Ammon's horn (tissue), 1 donor: ENCODE results near the gene TCF15.

Experiments used
- DNase-seq: peaks from one replicate; pipeline ENCODE4 v3.0.0-alpha.2; 2016; ENCODE audit warnings: low spot score

TCF15 gene

DNA sequence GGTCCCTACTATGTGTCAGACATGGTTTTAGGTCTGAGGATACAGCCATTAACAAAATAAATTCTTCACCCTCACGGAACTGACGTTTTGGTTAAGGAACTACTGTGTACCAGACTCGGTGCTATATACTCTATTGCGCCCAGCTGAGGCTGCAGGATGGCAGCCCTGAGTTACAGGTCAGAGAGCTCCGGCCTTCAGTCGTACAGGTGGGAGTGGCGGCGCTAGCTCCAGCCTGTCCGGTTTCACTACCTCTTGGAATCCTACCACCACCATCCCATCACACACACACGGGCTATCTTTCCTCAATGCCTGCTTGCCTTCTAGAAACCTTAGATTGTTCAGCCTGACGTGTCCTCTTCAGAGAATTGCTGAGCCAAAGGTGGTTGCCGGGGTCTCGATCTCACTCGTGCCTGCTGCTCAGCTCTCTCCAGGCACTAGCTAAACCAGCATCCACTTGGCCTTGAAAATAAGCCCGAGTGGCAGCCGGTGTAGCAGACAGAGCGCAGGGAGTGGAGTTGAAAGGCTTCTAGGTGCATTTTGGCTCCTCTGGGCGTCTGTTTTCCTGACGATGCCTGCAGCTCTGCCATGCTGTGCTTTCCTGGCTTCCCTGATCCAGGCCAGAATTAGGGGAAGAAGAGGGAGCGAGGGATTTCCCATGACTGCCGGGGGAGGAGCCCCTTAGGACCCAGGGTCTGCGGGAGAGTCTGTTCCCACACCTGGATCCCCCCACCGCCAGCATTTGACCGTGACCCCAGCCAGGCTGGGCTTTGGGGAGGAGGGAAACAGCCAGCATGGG is 1.1 kb upstream of the TCF15 start:
- no peak for DNase-seq

DNA sequence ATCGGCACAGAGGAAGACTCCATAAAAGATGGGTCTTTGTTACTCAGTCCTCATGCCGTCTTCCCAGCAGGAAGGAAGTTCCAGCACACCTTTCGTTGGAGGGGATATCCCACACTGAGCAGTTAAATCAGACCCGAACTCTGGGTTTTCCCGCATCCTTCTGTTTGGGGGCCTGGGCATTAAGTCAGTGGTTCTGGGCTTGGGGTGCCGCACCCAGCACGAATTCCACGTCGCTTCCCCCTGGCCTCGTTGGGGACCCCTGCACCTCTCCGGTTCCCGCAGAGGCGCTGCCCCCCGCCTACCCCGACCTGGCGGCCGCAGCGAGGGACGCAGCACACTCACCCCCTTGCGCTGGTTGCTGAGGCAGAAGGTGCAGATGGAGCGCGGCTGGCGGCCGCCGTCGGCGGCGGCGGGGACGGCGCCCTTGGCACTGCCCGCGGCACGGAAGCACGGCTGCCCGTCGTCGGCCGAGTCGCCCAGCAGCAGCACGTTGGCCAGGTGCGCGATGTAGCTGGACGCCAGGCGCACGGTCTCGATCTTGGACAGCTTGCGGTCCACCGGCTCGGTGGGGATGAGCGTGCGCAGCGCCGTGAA is 641 bp downstream of the TCF15 start:
- DNase-seq = no peak

DNA sequence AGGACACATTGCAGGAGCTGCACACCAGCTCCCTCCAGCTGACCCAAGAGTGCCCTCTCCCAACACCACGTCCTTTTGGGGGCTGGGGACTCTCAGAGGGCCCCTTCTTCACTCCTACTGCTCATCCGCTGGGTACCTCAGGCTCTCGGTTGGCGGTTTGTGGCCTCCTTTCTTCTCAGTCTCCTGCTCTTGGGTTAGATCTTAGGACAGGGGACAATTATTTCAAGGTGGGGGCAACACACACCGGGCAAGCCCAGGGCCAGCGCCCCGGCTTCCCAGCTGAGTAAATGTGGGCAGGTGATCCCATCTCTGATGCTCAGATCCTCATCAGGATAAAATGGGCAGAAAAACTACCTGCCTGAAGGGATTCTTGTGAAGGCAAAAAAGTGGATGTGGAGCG is 1.1 kb downstream of the TCF15 start:
- DNase-seq = no peak

DNA sequence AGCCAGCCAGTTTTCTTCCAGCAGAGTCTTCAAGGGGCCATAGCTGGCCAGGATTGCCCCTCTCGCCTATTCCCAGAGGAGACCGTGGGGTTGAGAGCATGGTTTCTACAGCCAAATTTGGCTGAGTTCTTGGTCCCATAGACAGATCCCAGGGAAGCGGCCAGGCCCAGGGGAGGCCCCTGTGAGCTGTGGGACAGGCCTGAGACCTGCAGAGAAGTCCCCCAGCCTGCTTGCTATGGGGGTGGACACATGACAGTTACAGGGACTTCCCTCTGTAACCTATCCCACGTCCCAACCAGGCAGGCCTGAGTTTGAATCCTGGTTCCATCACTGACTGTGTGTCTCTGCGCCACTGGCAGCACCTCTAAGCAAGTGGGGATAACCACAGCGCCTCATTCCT is 2.6 kb downstream of the TCF15 start:
- no peak for DNase-seq

DNA sequence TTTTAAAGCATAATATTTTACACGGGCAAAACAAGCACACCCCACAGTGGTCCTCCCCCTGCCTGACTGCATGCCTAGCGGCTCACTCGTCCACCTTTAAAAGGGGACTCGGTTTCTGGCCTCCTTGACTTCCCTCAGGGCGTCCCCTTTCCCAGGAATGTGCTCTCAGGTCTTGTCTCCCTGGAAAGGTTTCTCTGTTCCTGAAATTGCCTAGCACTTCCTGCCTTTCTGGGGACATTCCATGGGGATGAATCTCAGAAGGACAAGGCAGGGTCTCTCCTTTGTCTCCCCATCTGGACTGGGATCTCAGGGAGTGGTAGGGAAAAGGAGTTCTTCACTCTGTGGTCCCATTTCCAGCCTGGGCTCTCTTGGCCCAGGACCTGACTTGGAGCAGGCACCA is 4.9 kb downstream of the TCF15 start:
- no peak for DNase-seq

DNA sequence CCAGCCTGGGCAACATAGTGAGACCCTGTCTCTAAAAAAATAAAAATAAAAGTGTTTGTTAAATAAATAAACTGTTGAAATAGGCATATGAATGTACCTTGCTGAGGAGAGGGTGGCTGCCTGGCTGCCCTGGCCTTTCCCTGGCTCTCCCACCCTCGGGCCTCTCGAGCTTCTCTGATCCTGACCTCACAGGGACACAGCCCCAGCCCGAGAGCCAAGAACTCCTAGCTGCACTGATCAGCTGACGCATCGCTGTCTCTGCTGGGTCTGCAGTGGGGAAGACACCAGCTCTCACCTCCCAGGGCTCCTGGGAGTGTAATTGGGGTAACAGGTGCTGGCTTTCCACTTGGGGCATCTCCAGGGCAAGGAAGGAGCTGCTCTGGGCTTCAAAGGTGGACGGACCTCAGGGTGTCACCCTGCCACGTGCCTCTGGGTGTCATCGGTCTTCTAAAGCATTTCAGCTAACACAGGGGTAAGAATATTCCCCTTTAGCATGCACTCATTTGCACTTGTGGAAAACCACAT is 6.9 kb downstream of the TCF15 start:
- no peak for DNase-seq

DNA sequence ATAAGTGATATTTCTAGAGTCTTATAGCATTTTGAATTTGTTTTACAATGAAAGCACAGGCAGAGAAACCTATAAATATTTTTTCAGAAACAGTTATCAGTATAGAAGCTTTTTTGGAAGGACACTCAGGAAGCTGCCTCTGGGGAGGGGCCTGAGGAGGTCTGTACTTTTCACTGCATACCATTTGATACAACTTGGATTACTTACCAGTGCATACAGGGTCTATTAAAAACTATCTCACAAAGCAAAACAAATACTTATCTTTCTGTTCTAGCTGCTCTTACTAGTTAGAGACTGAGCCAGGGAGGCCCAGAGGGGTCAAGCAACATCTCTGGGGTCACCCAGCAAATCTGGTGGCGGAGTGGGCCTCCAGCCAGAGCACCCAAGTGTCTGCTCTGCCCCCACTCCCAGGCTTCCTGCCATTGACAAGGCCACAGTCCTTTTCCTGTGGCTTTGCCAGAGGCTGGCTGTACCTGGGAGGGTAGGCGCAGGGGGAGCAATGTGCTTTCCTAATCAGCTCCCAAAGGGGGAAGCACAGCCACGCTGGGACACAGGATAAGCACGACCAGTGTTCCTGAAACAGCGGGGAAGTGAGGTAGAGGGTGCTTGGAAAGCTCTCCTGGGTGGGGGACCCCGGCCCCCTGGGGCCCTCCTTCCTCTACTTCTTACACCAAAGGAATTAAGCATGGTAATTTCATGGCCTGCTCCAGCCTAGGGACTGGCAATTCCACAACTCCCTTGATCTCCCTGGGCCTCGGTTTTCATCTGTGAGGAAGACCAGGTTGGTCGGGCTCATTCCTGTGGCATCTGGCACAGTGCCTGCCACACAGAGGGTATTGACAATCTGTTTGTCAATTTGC is 7.8 kb downstream of the TCF15 start:
- DNase-seq = no peak

DNA sequence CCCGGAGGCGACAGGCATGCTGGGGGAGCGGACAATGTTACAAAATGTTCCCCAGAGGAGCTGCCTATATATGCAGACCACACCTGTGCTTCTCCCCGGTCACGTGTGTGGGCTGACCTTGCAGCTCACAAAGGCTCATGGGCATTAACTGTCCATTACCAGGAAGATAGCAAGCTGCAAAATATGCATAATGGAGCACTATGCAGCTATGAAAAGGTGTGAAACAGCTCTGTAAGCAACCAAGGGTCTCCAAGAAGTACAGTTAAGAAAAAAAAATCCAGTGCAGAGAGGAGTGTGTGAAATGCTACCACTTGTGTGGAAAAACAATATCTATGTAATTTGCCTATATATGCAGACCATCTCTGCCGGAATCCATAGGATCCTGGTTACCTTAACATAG is 9.4 kb downstream of the TCF15 start:
- DNase-seq = no peak

DNA sequence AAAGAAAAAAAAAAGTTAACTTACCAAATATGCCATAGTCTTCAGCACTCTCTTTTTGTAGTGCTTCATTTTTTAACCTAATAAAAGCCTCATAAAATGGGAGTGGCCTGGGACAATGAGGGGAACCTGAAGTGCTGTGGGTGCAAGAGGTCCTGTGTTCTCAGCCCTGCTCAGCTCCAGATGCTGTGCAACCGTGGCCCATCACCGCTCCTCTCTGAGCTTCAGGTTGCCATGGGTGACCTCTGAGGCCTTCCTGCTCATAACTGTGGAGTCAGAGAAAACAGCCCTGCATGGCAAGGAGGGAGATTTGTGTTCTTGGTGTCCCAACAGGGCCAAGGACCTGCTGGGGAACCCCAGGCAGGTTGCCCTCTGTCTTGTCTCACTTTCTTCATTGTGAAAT is 10.0 kb downstream of the TCF15 start:
- no peak for DNase-seq

DNA sequence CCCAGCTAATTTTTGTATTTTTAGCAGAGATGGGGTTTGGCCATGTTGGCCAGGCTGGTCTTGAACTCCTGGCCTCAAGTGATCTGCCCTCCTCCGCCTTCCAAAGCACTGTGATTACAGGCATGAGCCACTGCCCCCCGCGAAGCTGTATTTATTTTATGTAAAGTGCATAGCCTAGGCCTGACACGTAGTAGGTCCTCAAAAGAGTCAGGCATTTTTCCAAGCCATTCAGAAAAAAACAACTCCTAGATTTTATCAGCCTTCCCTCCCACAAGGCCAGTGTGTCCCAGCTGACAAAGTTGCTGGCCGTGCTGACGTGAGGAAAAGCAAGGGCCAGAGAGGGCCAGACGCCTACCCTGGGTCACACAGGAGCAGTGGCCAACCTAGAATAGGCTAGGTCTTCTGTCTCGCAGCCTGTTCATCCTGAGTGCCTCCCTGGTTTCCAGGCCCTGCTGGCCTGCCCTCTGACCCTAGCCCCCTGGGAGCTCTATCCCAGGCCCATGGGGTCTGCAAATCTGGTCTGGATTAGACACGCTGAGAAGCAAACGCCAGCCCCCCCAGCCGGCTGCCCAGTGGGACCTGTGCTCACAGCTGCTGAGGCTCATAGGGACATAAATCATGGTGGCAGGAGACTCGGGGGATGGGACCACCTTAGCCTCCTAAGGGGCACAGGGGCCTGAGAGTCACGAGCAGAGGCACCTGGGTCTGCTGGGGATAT is 11.8 kb downstream of the TCF15 start:
- DNase-seq = no peak

DNA sequence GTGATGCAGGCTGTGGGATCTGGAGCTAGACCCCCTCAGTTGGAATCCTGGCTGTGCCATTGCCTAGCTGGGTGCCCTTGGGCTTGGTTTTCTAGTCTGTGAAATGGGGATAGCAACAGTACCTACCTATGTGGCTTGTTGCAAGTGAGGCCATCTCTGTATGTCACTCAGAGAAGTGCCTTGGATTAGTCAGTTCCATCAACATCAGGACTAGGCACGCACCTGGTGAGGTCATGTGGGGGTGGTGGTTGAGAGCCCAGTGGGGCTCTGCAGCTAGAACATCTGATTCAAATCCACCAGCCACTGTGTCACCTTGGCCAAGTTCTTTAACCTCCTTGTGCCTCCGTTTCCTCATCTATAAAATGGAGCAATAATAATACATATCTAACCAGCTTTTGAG is 12.5 kb downstream of the TCF15 start:
- no peak for DNase-seq

DNA sequence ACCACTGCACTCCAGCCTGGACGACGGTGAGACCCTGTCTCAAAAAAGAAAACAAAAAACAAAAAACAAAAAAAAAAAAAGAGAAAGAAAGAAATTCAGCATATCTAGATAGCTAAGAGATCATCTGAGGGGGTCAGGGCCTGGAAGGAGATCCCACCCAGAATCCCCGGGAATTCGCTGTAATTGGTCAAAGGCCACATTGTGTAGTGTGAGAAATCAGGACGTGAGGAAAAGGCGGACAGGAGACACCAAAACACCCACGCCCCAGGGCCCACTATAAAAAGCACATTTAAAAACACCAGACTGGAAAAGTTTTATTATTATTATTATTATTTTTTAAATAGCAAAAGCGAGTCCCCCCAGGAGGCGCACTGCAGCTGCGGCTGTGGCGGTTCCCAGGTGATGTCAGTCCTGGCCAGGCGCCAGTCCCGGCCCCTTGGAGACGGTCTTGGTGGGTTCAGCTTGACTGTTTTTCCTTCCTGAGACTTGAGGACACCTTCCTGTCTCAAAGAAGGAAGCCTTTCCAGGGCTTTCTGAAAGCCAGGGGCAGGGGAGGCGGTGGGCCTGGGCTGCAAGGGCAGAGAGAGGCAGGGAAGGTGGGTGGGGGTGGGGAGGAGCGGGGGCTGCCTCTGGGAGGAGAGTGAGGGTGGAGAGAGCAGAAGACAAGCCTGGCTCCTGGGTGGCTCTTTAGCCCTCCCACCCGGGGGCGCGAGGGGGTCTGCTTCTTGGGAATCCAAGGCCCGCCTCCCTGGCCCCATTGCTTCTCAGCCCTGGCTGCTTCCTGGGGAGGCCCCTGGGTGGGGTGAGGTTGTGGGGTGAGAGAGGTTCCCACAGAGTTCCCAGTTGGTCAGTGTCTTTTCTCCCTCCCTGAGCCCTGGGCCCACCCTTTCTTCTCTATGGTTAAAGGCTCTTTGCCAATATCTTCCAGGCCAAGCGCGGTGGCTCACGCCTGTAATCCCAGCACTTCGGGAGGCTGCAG is 14.5 kb downstream of the TCF15 start:
- DNase-seq = no peak

DNA sequence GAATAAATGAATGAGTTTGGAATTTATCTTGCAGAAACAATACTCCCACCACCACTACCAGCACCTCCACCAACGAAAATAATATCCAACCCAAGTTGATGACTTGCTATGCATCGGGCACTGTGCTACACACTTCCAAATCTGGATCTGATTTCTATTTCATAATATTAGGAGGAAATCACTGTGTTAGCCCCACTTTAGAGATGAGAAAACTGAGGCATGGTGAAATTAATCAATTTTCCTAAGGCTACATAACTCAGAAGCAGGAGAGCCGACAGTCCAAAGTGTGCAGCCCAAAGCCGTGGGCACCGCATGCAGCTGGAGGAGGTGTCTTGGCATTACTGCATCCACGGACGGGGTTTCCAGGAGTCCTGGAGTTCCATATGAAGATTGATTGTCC is 17.6 kb downstream of the TCF15 start:
- DNase-seq = no peak

DNA sequence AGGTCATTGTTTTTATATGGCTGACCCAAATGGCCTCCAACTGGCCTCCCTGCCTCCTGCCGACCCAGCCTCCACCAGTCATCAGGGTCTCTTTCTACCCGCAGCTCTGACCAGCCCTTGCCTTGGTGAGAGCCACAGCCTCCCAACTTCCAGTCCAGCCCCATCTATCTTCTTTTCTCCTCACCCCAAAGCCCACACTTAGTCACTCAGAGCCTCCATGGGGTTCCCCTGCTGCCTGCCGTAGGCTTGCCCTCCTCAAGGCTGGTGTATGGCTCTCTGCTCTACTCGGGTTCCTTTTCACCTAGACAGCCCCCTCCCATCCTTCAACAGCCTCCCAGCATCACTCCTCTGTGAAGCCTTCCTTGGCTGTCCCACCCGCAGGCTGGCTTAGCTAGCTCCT is 18.2 kb downstream of the TCF15 start:
- DNase-seq = no peak

DNA sequence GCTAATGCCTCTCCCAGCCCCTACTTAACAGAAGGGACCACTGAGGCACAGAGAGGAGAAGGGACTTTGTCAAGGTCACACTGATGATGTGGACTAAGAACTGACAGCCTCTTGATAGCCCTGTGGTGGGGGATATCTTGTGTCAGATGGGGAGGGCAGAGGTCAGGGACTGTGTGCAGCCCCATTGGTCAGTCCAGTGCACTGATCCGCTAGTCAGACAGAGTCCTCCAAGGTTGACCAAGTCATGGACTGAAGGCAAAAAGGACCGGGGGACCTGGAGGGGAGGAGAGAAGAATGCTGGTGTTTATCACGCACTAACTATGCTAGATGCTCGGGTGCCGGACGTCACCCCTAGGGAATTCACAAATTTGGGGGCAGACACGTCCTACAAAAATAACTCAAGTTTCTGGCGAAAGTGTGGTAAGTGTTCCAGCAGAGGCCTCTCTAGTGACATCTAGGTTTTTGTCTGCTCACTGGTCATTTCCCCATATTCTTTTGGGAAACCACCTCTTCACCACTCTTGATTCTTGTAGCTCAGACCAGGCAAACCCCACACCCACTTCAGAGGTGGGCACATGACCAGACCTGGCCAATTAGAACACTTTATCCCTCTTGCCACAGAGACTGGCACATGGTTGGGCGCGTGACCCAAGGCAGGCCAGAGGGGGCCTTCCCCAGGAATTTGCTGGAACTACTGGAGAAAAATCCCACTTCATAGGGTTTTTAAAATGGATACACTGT is 21.0 kb downstream of the TCF15 start:
- DNase-seq = no peak

DNA sequence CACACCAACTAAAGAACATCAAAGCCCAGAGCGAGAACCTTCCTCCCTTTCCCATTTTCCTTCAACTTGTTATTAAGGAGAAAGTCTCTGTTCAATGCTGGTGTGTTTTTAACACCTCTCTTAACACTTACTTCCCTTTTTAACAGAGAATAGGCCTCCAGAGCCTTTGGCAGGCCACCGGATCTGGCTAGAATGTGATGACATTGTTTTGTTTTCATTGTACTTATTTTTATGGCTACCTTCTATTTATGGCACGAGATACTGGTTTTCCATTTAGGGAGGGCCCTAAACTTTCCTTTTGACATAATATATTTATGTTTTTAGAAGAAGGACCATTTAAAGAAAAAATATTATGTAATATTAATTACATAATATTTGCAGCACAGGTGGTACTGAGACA is 21.6 kb downstream of the TCF15 start:
- no peak for DNase-seq

DNA sequence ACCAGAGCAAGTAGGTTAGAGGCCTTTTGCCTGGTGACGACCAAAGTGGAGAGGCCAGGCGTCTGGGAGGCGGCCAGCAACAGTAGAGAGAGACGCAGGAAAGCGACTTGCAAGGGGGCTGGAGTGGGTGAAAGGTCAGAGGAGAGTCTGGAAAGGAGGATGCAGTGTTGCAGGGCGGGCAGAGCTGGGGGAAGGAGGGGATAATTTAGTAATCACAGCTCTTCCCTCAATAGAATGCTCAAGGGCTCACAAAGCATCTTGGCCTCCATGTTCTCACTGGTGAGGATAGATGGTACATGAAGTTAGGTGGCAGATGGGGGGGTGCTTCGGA is 25.2 kb downstream of the TCF15 start:
- DNase-seq = no peak

DNA sequence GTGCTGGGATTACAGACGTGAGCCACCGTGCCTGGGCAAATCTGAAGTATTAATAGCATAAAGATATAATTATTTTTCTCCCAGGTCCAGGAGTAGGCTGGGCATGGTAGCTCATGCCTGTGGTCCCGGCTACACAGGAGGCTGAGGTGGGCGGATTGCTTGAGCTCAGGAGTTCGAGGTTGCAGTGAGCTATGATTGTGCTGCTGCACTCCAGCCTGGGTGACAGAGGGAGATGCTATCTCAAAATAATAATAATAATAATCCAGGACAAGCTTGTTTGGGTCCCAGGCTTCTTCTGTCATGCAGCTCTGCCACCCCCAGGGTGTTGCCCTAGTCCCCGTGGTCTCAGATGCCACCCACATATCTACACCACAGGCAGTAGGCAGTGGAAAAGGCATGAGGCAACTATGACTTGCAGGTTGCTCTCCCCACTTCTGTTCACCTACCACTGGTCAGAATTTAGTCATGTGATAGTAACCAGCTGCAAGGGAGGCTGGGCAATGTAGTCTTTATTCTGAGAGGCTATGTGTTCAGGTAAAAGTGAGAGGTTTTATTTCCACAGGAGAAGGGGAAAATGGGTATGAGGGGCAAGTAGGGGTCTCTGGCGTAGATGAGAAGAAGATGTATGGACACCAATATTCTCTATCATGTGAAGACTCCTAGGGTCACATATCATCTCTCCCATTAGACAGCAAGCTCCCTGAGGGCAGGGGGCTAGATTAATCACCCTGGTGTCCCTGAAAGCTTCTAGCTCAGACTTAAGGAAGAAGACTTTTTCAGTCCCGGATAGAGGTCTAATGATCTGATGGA is 25.7 kb downstream of the TCF15 start:
- DNase-seq = no peak

DNA sequence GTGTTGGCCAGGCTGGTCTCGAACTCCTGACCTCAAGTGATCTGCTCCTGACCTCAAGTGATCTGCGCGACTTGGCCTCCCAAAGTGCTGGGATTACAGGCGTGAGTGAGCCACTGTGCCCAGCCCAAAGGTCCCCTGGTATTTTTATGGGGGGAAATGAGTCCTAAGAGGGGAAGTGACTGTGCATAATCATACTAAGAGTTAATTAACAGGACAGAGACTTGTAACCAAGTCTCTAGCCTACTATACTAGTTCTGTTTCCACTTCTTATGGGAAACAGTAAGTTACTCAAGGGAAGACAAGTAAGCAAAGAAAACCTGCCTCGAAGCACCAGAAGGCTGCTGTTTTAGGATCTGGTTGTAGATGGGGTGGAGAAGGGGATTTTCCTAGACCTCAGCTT is 27.9 kb downstream of the TCF15 start:
- DNase-seq = no peak
